HG03025 (cell line): ENCODE data around the gene LDLR.

Source experiments
- ATAC-seq: cut with Tn5 transposase; IDR thresholded peaks from one replicate; pipeline ENCODE4 v1.9.1; 2021; ENCODE audit warnings: mild to moderate bottlenecking, moderate library complexity; ENCODE audit not compliant: unreplicated experiment, low FRiP score

Gene LDLR

GRCh38 chr19:11089254-11090013 is at the start of gene LDLR:
TSS of gene LDLR (plus strand) at chr19:11089463. CDS start at chr19:11089549, 86 bp downstream.
- no peak for ATAC-seq

DNA sequence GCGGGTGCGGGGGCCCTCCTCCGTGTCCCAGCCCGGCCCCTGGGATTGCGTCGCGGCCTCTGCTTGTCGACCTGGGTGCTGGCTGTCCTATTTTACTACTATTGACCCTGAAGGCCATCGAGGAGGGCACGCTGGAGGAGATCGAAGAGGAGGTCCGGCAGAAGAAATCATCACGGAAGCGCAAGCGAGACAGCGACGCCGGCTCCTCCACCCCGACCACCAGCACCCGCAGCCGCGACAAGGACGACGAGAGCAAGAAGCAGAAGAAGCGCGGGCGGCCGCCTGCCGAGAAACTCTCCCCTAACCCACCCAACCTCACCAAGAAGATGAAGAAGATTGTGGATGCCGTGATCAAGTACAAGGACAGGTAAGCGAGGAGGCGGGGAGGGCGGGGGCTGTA is 48.1 kb upstream of the LDLR start:
- ATAC-seq = no peak

- ATAC-seq = no peak
These were observed 47.2 kb upstream of the LDLR start for GRCh38 chr19:11041966-11042627.

- no peak for ATAC-seq
These were observed 44.8 kb upstream of the LDLR start for GRCh38 chr19:11044431-11044830.

DNA sequence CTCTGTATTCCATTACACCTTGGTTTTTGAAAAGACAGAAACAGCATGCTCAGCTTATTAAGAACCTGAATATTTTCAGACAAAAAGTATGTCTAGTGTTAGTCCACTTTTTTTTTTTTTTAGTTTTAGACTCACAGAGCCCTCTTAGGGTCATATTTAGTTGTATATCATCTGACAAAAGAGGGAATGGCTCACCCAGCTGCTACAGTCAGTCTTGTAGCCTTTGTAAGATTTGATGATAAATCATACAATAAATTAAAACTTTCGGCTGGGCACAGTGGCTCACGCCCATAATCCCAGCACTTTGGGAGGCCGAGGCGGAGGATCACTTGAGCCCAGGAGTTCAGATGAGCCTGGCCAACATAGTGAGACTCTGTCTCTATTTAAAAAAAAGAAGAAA is 43.7 kb upstream of the LDLR start:
- no peak for ATAC-seq

GRCh38 chr19:11046605-11047354 is 42.5 kb upstream of the LDLR start:
- ATAC-seq = no peak

DNA sequence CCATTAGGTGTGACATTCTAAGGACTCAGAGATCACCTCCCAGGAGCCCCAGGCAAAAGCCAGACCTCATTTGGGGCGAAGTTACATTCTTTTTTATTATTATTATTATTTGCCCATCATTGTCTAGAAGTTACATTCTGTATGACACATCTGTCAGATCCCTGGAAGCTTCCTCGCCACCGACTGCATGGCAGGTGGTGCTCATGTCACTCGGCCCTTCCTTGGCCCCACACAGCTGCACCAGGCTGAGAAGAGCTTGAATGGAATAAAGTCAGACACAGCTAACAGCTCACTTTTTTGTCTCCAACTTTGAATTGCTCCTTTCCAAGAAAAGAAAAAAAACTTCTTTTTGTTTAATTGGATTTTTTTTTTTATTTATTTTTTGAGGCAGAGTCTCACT is 41.4 kb upstream of the LDLR start:
- ATAC-seq = no peak

GRCh38 chr19:11050323-11051114 is 38.7 kb upstream of the LDLR start:
- ATAC-seq = no peak

DNA sequence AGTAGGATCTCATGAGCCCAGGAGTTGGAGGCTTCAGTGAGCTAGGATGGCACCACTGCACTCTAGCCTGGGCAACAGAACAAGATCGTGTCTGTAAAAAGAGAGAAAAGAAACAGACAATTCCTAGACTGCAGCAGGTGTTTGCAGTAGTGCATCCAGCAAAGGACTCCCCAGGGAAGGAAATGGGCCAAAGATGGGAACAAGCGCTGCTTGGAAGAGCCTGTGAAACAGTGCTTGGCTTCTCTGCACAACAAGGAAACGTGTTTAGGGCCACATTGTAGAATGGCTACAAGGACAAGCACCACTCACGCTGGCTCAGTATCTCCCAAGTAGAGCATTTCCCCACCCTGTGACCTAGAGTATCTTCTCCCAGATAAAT is 35.5 kb upstream of the LDLR start:
- ATAC-seq = no peak

DNA sequence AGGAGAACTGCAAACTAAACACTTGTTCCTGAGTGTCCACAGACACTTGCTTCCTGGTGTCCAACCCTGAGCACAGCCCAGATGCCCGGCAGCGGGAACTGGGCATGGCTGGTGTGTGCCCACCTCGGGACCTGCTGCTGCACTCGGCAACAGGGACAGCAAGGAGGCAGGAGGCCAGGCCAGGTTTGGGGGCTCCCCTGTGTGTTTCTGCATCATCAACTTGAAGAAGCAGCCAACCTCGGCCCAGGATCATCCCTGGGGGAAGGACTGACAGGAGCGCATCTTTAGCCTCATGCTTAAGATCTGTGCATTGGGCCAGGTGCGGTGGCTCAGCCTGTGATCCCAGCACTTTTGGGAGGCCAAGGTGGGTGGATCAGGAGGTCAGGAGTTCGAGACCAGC is 35.1 kb upstream of the LDLR start:
- ATAC-seq = no peak

GRCh38 chr19:11054628-11055027 is 34.6 kb upstream of the LDLR start:
- no peak for ATAC-seq

GRCh38 chr19:11058246-11059030 is 30.8 kb upstream of the LDLR start:
- no peak for ATAC-seq

DNA sequence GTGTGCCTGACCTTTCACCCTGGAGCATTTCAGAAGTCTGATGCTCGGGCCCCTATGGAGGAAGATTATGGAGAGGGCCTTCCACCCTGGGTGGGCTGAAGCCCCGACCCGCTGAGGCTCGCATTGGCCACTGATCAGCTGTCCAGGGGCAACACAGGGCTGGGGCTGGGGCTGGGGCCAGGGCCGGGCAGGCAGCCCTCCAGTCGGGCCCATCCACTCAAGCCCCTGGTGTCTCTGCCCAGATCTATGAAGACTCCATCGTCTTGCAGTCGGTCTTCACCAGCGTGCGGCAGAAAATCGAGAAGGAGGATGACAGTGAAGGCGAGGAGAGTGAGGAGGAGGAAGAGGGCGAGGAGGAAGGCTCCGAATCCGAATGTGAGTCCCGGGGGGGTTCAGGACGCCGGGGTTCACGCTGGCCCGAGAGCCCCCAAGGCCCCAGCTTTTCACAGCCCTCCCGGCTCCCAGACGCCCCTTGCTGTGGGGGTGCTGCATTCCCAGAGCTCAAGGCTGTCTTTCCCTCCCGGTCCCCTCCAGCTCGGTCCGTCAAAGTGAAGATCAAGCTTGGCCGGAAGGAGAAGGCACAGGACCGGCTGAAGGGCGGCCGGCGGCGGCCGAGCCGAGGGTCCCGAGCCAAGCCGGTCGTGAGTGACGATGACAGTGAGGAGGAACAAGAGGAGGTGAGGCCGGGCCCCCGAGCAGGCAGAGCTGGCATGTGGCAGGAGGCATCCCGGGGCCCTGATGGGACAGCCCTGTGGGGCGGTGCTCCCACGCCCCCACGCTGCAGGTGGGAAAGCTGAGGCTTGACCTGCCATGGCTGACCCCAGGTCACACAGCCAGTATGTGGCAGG is 29.5 kb upstream of the LDLR start:
- ATAC-seq = no peak

DNA sequence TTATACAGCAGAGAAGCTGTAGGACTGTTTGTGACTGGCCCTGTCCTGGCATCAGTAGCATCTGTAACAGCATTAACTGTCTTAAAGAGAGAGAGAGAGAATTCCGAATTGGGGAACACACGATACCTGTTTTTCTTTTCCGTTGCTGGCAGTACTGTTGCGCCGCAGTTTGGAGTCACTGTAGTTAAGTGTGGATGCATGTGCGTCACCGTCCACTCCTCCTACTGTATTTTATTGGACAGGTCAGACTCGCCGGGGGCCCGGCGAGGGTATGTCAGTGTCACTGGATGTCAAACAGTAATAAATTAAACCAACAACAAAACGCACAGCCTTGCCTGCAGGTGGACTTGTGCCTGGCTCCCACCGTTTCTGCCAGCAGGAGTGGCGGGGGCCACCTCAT is 27.3 kb upstream of the LDLR start:
- no peak for ATAC-seq

GRCh38 chr19:11063434-11063833 is 25.8 kb upstream of the LDLR start:
- no peak for ATAC-seq

GRCh38 chr19:11064831-11065303 is 24.4 kb upstream of the LDLR start:
- no peak for ATAC-seq

- ATAC-seq = no peak
These were observed 22.9 kb upstream of the LDLR start for GRCh38 chr19:11066326-11066725.

DNA sequence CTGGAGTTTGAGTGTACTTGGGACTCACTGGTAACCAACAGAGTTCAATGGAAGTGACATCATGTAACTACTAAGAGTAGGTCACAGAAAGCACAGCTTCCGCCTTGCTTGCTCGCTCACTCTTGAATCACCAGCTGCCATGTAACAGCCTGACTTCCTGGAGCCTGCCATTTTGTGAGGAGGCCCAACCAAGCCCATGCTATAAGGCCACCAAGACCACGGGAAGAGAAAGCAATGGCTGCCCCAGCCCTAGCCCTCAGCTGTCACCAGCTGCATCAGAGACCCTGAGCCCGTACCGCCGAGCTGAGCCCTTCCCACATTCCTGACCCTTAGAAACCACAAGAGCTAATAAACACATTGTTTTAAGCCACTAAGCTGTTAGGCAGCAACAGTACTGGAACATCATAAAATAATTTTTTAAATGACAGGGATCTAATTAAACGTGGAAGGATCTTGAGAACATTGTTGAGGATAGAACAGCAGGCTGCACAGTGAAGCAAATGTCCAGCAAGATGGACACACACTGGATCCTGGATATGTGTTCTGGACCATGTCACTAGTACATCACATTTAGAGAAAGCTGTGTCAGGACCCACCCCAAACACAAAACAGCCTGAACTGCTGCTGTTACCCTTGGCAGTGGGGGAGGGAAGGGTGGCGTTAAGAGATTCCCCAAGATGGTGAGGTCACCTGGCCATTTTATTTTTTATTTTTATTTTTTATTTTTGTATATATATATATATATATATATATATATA is 21.7 kb upstream of the LDLR start:
- ATAC-seq = no peak
